Stimulated activated CD4-positive, alpha-beta T cell treated with anti-CD3 and anti-CD28 coated beads, Interleukin-1b, Interleukin-23, amount 100 ng/mL, for 1 hour (primary cell): ENCODE data around the gene SREK1IP1.

ENCODE experiments used
- DNase-seq, 2 donors: peaks; one replicate each; pipeline ENCODE4 v3.0.0-alpha.2; 2020; ENCODE audit warnings: low read depth in 2 of 2

Gene SREK1IP1

GRCh38 chr5:64768358-64769312 is at the start of gene SREK1IP1, which contains the start of gene CWC27:
Gene SREK1IP1 (minus strand): TSS chr5:64768691. CDS start chr5:64768517, 174 bp downstream.
Gene CWC27 (plus strand): TSS chr5:64768930. CDS start chr5:64769147, 217 bp downstream.
- peak; percentile 47 to 56 for DNase-seq

DNA sequence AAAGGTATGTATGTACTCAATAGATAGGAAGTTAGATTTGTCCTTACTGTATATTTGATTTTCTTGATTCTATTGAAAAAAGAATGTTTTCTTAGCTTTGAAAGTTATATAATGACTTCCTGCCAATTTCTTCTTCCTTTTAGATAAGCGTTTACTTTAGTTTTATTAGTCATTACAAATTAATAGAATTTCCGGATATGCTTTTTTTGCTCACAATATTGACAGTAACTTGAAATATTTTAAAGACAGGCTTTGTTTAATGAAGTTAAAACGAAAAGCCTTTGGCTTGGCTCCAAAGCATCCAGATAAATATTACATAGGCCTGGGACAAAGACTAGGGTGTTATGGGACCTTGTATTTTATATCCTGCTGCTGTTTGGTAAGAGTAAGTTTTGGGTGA is 49.8 kb upstream of the SREK1IP1 start:
- DNase-seq = no peak

DNA sequence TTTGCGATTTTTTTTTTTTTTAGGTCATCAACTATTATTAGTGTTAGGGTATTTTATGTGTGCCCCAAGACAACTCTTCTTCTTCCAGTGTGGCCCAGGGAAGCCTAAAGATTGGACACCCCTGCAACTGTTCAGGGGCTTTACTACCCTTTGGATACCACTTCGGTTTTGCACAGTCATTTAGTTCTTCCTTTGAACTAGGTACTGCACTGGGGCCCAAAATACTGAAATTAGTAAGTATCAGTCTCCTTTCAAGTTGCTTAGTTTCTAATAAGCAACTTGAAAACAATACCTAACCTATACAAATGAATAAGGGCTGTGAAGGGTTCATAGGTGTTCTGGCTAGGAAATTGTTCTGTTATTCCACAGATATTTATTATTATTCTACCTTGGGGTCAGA is 45.6 kb upstream of the SREK1IP1 start:
- DNase-seq = no peak

GRCh38 chr5:64811050-64811640 is 42.7 kb upstream of the SREK1IP1 start:
- DNase-seq = no peak

DNA sequence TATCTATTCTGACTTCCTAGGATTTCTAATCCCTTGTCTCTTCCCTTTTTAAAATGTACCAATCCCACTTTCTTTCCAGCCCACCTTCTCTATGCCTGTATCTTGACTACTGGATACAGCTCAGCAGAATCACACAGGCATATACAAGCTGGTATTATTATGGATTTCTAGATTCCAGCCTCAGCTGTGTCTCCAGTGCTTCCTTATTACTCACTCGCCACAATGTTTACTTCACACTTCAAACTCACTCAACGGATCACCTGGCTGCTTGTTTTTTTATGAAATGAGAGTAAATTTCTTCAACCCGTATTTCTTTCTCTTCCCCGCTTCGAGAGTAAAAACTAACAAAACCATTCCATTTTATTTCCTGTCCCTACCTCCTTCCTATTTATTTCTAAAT is 39.0 kb upstream of the SREK1IP1 start:
- no peak for DNase-seq

DNA sequence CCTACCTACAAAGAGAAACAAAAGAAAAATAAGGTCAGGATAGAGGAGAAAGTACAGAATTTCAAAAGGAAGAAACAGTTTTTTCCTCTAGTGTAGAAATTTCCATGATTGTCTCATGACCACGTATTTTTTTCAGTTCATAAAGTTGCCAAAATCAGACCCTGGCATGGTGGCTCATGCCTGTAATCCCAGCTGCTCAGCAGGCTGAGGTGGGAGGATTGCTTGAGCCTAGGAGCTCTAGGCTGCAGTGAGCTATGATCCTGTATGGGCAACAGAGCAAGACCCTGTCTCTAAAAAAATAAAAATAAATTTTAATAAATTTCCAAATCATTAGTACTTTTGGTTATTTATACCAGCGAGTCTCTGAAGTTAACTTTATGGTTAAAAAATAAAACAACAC is 38.0 kb upstream of the SREK1IP1 start:
- DNase-seq = no peak

DNA sequence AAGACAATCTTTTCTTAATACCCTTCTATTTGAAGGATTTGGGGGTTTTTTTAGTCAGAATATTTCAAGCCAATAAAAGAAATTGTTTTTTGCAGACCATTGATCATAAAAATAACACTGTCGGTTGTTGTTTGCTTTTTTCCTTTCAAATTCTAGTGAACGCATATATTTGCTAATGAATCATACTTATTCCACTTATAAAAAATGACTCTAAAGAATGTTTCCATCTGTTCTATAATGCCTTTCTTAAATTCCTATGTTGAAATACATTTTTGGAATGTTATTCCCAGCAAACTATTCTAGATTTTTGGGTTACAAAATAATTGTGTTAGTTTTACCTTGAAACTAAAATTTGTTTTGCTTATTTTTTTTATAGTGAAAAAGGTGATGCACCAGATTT is 32.4 kb upstream of the SREK1IP1 start:
- DNase-seq = no peak

GRCh38 chr5:64796301-64796700 is 27.8 kb upstream of the SREK1IP1 start:
- no peak for DNase-seq

GRCh38 chr5:64794053-64794770 is 25.7 kb upstream of the SREK1IP1 start:
- no peak for DNase-seq

DNA sequence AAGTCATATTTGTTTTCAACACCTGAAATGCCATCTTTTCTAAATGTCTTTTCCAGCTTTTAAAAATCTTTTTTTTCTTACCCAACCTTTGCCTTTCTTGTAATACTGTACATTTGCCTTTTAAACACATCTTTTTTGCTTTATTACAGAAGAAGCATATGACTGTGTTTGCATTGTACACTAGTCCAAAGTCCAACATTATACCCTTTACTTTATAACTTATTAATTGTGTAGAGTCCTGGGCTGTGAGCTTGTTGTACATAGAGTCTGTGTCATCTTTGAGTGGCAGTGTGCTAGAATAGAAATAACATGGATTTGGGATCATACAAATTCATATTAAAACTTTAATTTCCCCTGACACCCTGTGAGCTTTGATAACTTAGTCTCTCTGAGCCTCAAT is 24.0 kb upstream of the SREK1IP1 start:
- no peak for DNase-seq

DNA sequence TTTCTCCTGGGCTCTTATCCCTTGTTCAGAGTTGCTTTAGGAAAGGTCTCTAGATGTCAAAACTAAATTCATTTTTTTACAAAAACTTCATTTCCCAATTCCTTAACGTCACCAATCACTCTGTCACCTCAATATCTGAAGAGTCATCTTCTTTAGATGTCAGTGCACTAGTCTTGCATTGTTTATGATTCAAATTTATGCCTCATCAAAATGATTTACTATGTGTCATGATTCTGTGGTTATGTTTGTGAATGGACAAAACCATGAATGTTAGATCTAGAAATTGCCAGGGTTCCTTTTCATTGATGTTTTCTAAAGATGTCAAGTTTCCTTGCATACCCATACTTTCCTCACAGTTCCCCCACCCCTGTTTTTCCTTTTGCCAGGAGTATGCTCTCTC is 21.7 kb upstream of the SREK1IP1 start:
- no peak for DNase-seq

DNA sequence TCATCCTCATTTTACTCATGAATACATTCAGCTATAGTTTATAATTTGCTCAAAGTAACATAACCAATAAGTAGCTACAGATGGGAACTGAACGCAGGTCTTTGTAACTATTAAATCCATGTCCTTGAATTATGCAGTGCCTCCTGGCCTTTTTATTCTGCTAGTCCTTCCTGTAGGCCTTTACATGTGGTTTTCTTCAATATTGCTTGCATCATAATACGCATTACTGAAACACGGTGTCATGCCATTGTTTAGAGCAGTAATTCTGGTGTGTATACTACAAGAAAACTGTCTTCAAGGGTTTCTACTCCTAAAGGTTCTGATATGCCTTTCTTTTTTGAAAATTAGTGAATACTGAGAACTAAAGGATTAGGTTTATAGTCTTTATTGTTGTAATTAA is 21.0 kb upstream of the SREK1IP1 start:
- DNase-seq = no peak

- DNase-seq = no peak
Measured at GRCh38 chr5:64788156-64788555, 19.7 kb upstream of the SREK1IP1 start.

DNA sequence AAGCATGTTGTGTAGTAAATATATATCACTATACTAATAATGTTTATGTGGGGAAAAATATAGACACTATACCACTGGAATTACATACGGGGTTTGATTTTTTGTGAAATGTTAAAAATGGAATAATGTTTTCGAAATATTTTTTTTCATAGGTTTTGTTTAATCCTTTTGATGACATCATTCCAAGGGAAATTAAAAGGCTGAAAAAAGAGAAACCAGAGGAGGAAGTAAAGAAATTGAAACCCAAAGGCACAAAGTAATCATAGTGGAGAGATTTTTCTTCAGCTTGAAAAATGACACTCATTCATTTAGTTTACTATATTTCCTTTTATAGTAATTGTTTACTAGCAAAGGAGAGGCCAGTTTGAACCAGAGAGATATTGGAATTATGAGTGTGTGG is 17.9 kb upstream of the SREK1IP1 start:
- DNase-seq = no peak

- DNase-seq = peak; percentile 38 to 52
Measured at GRCh38 chr5:64784451-64785025, 16.0 kb upstream of the SREK1IP1 start.

DNA sequence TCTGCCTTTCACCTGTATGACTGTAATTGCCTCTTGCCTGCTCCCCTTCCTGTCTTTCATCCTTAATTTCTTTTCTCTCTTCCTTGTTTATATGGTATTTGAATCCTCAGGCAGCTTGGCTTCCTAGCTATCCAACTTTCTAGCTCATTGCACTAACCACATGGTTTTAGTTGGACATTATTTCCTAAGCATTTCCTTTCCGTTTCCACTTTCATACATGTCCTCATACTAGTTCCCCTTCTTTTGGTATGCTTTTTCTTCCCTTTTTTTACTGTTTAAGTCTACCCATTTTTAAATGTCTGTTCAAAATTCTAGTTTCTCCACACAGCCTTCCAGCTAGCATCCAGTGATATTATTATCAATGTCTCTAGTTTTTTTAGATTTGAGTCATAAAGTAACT is 6.8 kb upstream of the SREK1IP1 start:
- no peak for DNase-seq

- no peak for DNase-seq
Measured at GRCh38 chr5:64773533-64773932, 5.0 kb upstream of the SREK1IP1 start.

GRCh38 chr5:64771736-64772135 is 3.2 kb upstream of the SREK1IP1 start:
- DNase-seq = no peak

DNA sequence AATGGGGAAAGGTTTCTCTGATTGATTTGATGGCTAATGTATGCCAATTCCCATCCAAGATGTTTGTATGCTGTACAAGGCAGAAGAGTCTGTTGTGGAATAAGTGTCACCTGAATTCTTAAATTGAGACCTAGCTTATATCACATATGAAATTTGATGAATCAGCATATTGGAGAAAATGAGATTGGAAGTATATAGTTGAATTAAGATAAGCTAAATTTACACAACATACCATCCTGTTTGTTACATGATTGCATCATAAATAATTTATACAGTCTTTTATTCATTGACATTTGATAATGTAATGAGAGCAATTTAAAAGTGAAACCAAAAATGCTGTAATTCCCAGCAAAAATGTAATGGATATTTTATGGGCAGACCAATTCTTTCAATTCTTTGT is 1.4 kb upstream of the SREK1IP1 start:
- DNase-seq = no peak

- DNase-seq = no peak
Measured at GRCh38 chr5:64767959-64768357, 533 bp downstream of the SREK1IP1 start.

DNA sequence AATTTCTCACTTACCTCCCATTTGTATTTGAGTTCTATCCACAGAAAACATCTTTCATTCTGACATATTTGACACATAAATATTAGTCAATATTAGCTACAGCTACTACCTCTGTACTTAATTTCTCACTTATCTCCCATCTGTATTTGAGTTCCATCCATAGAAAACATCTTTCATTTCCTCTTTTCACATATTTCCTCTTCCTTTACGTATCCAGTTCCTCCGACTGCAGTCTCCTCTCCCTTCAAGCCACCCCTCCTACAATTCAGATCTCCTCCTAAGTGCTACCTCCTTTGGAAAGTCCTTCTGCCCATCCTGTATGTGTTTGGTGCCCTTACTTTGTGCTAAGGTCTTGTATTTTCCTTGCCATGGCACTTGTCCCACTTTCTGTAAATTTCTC is 1.6 kb downstream of the SREK1IP1 start:
- DNase-seq = no peak
